Heart left ventricle (tissue), 16 donors: ENCODE measurements around the gene C15orf40. TPM values are rescaled to one million over a fixed set of nuclear protein-coding genes. Genes with fewer than 3 reads are reported as not detected.

Experiments used
- ATAC-seq, 4 donors: fragments of 200-7000 bp; cut with Tn5 transposase; one replicate each; pipeline ENCODE4 v1.9.1; 2020 to 2022; ENCODE audit warnings: moderate library complexity in 4 of 4, mild to moderate bottlenecking in 3 of 4, moderate number of reproducible peaks in 1 of 4
- DNase-seq, 5 donors: peaks; one replicate each; pipeline ENCODE4 v3.0.0-alpha.2; 2020
- H3K27ac ChIP-seq, 12 donors: fragments of 200-600 bp; sonication (generic) in 4 of 12; one replicate each; pipeline versions ENCODE4 v1.5.0 to v1.8.0; 2016 to 2022; ENCODE audit warnings: mild to moderate bottlenecking in 2 of 12
- H3K27me3 ChIP-seq, 9 donors: fragments of 200-600 bp; sonication (generic) in 2 of 9; one replicate each; pipeline versions ENCODE4 v1.5.1 to v1.8.0; 2016 to 2022; ENCODE audit warnings: mild to moderate bottlenecking in 3 of 9
- H3K36me3 ChIP-seq, 9 donors: fragments of 200-600 bp; sonication (generic) in 2 of 9; one replicate each; pipeline versions ENCODE4 v1.5.0 to v1.8.0; 2018 to 2022; ENCODE audit warnings: mild to moderate bottlenecking in 2 of 9
- H3K4me1 ChIP-seq, 12 donors: fragments of 200-600 bp; sonication (generic) in 4 of 12; one replicate each; pipeline versions ENCODE4 v1.5.0 to v1.8.0; 2016 to 2022; ENCODE audit warnings: mild to moderate bottlenecking in 3 of 12
- H3K4me3 ChIP-seq, 12 donors: fragments of 200-600 bp; sonication (generic) in 4 of 12; one replicate each; pipeline versions ENCODE4 v1.5.0 to v1.8.0; 2017 to 2022; ENCODE audit warnings: mild to moderate bottlenecking in 9 of 12, moderate library complexity in 4 of 12
- H3K9me3 ChIP-seq, 12 donors: fragments of 200-600 bp; sonication (generic) in 4 of 12; one replicate each; pipeline versions ENCODE4 v1.5.0 to v1.8.0; 2016 to 2022; ENCODE audit warnings: mild to moderate bottlenecking in 1 of 12
- CTCF ChIP-seq, 12 donors: fragments of 200-600 bp; sonication (generic) in 4 of 12; IDR thresholded peaks; one replicate each; pipeline versions ENCODE4 v1.5.0 to v1.8.0; 2018 to 2022; ENCODE audit warnings: antibody characterized with exemption in 12 of 12, mild to moderate bottlenecking in 5 of 12
- POLR2A ChIP-seq, 2 donors: fragments of 450-650 bp; IDR thresholded peaks; one replicate each; pipeline ENCODE4 v1.6.1; 2017; ENCODE audit warnings: antibody characterized with exemption in 2 of 2, mild to moderate bottlenecking in 2 of 2, moderate library complexity in 2 of 2
- WGBS, 4 donors: extraction: QIAGEN DNeasy Blood & Tissue Kit in 2 of 4; methylation state at CpG; one replicate each; pipeline versions ENCODE4 v1.1.5 to v1.1.7; 2013 to 2018; 5-methylcytosine and 5-hydroxymethylcytosine counted together
- intact Hi-C, 10 donors: fragments of 100-400 bp; cut with DNase I; formaldehyde crosslinking; loops; one replicate each; pipeline versions ENCODE4 v1.11.1 to v1.14.2; 2022
- polyA plus RNA-seq, 2 donors: library from polyadenylated mRNA; stranded (reverse); fragments of 200-250 nt; gene quantifications; one replicate each; pipeline ENCODE4 v1.2.3, GENCODE V29; 2013
- total RNA-seq, 9 donors: library from RNA; depleted of rRNA in 2 of 9; stranded (reverse); fragments of >200 nt in 2 of 9; fragmentation: NEBNext Ultra II Directional in 3 of 9; extraction: Animal tissue kit (Norgen Biotek cat#: 25700) in 3 of 9; gene quantifications; one replicate each; pipeline versions ENCODE4 v1.1.0 to v1.2.4, GENCODE V29; 2016 to 2023
- donor health status: ischemic (EF 13 %, LVEDD 7.1; RV severe dilation, severe dysfunction).
- donor health status: healthy with polysubstance abuse.
- donor health status: DM: no; HTN: yes; CAD: no.
- donor health status: DM: no; HTN: no; CAD: no.
- donor health status: ischemic (EF 25% LVEDD 6.9; RV normal size, moderate dysfunction).
- donor health status: ischemic (EF 25% LVEDD 5.7; RV mildly dilated, moderate dysfunction).
- donor health status: healthy.
- donor health status: DM: yes; HTN: yes; CAD: no.
- donor health status: ischemic (EF 35%, LVEDD 5.7; RV mildly dilated, moderate dysfunction).
- donor health status: nonischemic (EF 11% LVEDD 7.7; RV severe dilation, severe dysfunction).
- donor health status: DM: yes; HTN: yes; CAD: no.
- donor health status: PGD.
- donor health status: ischemic (EF 29% LVEDD 5.4; RV normal size, mild dysfunction).
- donor health status: nonischemic (EF 23%, LVEDD 6.1; RV moderate dilation, normal function).

The C15orf40 gene
- total and polyA plus RNA-seq, 11 donors, result 6.0 to 17.0 (median 9.4) TPM

GRCh38 chr15:82945326-82945725, 66.1 kb downstream of the C15orf40 start:
- ATAC-seq, result no peak
- no peak for DNase-seq
- no peak overlapping the region for H3K4me3 ChIP-seq
- no peak for TF ChIP-seq CTCF (IDR thresholded peaks at IDR 0.05)
- TF ChIP-seq POLR2A (IDR thresholded peaks at IDR 0.05), result no peak
- WGBS, 4 donors, result 80 to 92% (median 89%) methylated on average over 5 of the region's 5 CpGs
- intact Hi-C loops, result no loop called here
- no peaks in the 10 kb centered on the region for H3K36me3 ChIP-seq
- no peaks in the 10 kb centered on the region for H3K9me3 ChIP-seq
- peaks cover 0 to 4% (median 0%) of the 10 kb centered on the region in 12 donors for H3K4me1 ChIP-seq
- H3K27me3 ChIP-seq, result no peaks in the 10 kb centered on the region
- H3K27ac ChIP-seq, result no peak overlapping the region

- no peak overlapping the region for H3K4me3 ChIP-seq
- 72 to 83% (median 76%) methylated on average over 5 of the region's 5 CpGs for WGBS, 4 donors
- DNase-seq, result no peak
- intact Hi-C loops, result no loop called here
- peaks cover 0 to 4% (median 0%) of the 10 kb centered on the region in 12 donors for H3K4me1 ChIP-seq
- no peaks in the 10 kb centered on the region for H3K27me3 ChIP-seq
- H3K36me3 ChIP-seq, result no peaks in the 10 kb centered on the region
- TF ChIP-seq POLR2A (IDR thresholded peaks at IDR 0.05), result no peak
- no peak for TF ChIP-seq CTCF (IDR thresholded peaks at IDR 0.05)
- ATAC-seq, result no peak
- H3K9me3 ChIP-seq, result no peaks in the 10 kb centered on the region
- no peak overlapping the region for H3K27ac ChIP-seq
Observed at GRCh38 chr15:82944821-82945220, 66.6 kb downstream of the C15orf40 start.

- ATAC-seq (no peak), DNase-seq (no peak)
- H3K4me3 ChIP-seq, result no peak overlapping the region
- no peaks in the 10 kb centered on the region for H3K9me3 ChIP-seq
- no peaks in the 10 kb centered on the region for H3K36me3 ChIP-seq
- H3K27ac ChIP-seq, result no peak overlapping the region
- H3K4me1 ChIP-seq, result peaks cover 0 to 4% (median 0%) of the 10 kb centered on the region in 12 donors
- intact Hi-C loops, result no loop called here
- no peaks in the 10 kb centered on the region for H3K27me3 ChIP-seq
- 84 to 90% (median 87%) methylated on average over 5 of the region's 5 CpGs for WGBS, 4 donors
- TF ChIP-seq CTCF (IDR thresholded peaks at IDR 0.05), result no peak
- no peak for TF ChIP-seq POLR2A (IDR thresholded peaks at IDR 0.05)
Observed at GRCh38 chr15:82944056-82944455, 67.4 kb downstream of the C15orf40 start.

- 62 to 68% (median 67%) methylated on average over 3 of the region's 3 CpGs for WGBS, 4 donors
- TF ChIP-seq POLR2A (IDR thresholded peaks at IDR 0.05) (no peak), CTCF (IDR thresholded peaks at IDR 0.05) (no peak)
- intact Hi-C loops, result no loop called here
Observed at GRCh38 chr15:82943176-82943575, 68.3 kb downstream of the C15orf40 start.

More at GRCh38 chr15:82943176-82943575, 68.3 kb downstream of the C15orf40 start:
- Histone ChIP-seq H3K4me3 (no peak overlapping the region), H3K36me3 (no peaks in the 10 kb centered on the region), H3K4me1 (peaks cover 0 to 4% (median 0%) of the 10 kb centered on the region in 12 donors), H3K27ac (no peak overlapping the region), H3K27me3 (no peaks in the 10 kb centered on the region), H3K9me3 (no peaks in the 10 kb centered on the region)
- no peak for DNase-seq
- ATAC-seq, result no peak
